ENCODE measurements around the gene ATXN2. TPM values are rescaled to one million over a fixed set of nuclear protein-coding genes. Genes with fewer than 3 reads are reported as not detected.

ATXN2 gene
- total and polyA plus RNA-seq, 9 of the 15 experiments (the other 6 are each of a cell fraction or from before 2014, with no cell fraction given) = 16.8 to 67.8 (median 29.3) TPM

- Histone ChIP-seq H3K36me3 (ENCODE audit: control insufficient read depth, insufficient read depth, low read length) (peaks cover 40% of the 10 kb centered on the region), H3K9me3 (replicated peaks; ENCODE audit: control insufficient read depth, insufficient read depth, low read depth, low read length) (no peaks in the 10 kb centered on the region), H3K9me1 (ENCODE audit: control insufficient read depth, insufficient read depth, low read length) (peaks cover 12% of the 10 kb centered on the region), H3K4me3 (peak overlapping the region; percentile 93), H3K27me3 (ENCODE audit: control insufficient read depth in 2 of 2, insufficient read depth in 2 of 2, low read length in 2 of 2) (no peaks in the 10 kb centered on the region; a peak in 1 of 5 replicates), H4K20me1 (replicated peaks; ENCODE audit: control insufficient read depth, insufficient read depth, low read length) (peaks cover 45% of the 10 kb centered on the region), H3K79me2 (ENCODE audit: control insufficient read depth, insufficient read depth, low read length) (peaks cover 68% of the 10 kb centered on the region), H3K27ac (ENCODE audit: extremely low read depth, low read depth, low read length) (peak overlapping the region; percentile 92), H3K4me1 (replicated peaks in 1 of 2; ENCODE audit: control insufficient read depth in 2 of 2, insufficient read depth in 2 of 2, low read length in 2 of 2) (peaks cover 65 to 87% of the 10 kb centered on the region in 2 experiments), H3K9ac (ENCODE audit: insufficient read depth in 1 of 2, low read depth in 2 of 2, low read length in 2 of 2) (peak overlapping the region; percentile 90 to 98), H2AFZ (ENCODE audit: low read depth, low read length) (no peak overlapping the region), H3K4me2 (ENCODE audit: insufficient read depth, low read length) (peak overlapping the region; percentile 92)
- WGBS (ENCODE audit: insufficient coverage, low coverage, missing lambda C conversion rate) = 6% methylated on average over 9 of the region's 9 CpGs
- ATAC-seq (no peak), FAIRE-seq (no peak), DNase-seq (ENCODE audit: extremely low read depth in 1 of 4, low spot score in 3 of 4) (peak in 1 of 4 experiments; percentile 30)
- BruUV-seq (replicated peaks) = no TSS peak
- intact Hi-C loops (cut with micrococcal nuclease) (loop anchor here (5.0 kb wide), 2 partner anchors 190 to 280 kb away; partner anchors contain the start of genes ACAD10, ATXN2 and BRAP), in situ Hi-C loops (cut with MboI) (loop anchor here (5.0 kb wide), 1 partner anchor 265 kb away; no protein-coding TSS in a partner anchor)
- ChIA-PET CTCF (ENCODE audit: low intra/inter-chr PET ratio) (no interaction called here), POLR2A (interaction anchor here (0.9 to 2.0 kb wide), 5 partner anchors 9 to 38 kb away, joined by 3 to 8 read pairs (median 4); no protein-coding TSS in a partner anchor)
- TF ChIP-seq SP2 (IDR thresholded peaks at IDR 0.05; ENCODE audit: extremely low read depth, low read depth, low read length, poor library complexity, severe bottlenecking) (no peak), KLF1 (tag; IDR thresholded peaks at IDR 0.05) (no peak), XRCC3 (IDR thresholded peaks at IDR 0.05) (no peak), ILF3 (IDR thresholded peaks at IDR 0.05; ENCODE audit: borderline replicate concordance) (no peak), ZNF431 (CRISPR knock-in tag; IDR thresholded peaks at IDR 0.05) (no peak), NR2F6 (CRISPR knock-in tag; IDR thresholded peaks at IDR 0.05) (no peak), BHLHE40 (IDR thresholded peaks at IDR 0.05; ENCODE audit: low read length) (no peak), SIN3A (IDR thresholded peaks at IDR 0.05; ENCODE audit: borderline replicate concordance in 2 of 2, control insufficient read depth in 1 of 2, low read depth in 2 of 2, low read length in 2 of 2) (peak in 1 of 2 experiments; percentile 38; a peak in 2 of 4 replicates), E4F1 (CRISPR knock-in tag; IDR thresholded peaks at IDR 0.05; ENCODE audit: borderline replicate concordance) (no peak), POLR2G (IDR thresholded peaks at IDR 0.05; ENCODE audit: low read depth, low read length) (peak; percentile 45), ZNF41 (CRISPR knock-in tag; conservative IDR thresholded peaks at IDR 0.05) (no peak), HMGXB4 (CRISPR knock-in tag; IDR thresholded peaks at IDR 0.05) (no peak), IFI16 (CRISPR knock-in tag; IDR thresholded peaks at IDR 0.05) (no peak), MIER1 (IDR thresholded peaks at IDR 0.05; ENCODE audit: low read depth) (no peak), BRD9 (IDR thresholded peaks at IDR 0.05; ENCODE audit: low read depth, partially characterized antibody) (no peak), MAX (CRISPR knock-in tag; IDR thresholded peaks at IDR 0.05) (peak; percentile 31; the same call in 1 of the 2 replicates), BACH1 (tag; IDR thresholded peaks at IDR 0.05) (no peak), CXXC5 (CRISPR knock-in tag; IDR thresholded peaks at IDR 0.05) (0 out of 2 replicates have a peak, but pooled peaks have one; percentile 17)
Observed at GRCh38 chr12:111407377-111408115, 191.6 kb downstream of the ATXN2 start.

Measured in K562 (cell line).